ENCODE results near the gene NADSYN1.

GRCh38 chr11:71477641-71478527 is 24.9 kb downstream of the NADSYN1 start:
- TF ChIP-seq EZH2 (IDR thresholded peaks at IDR 0.05; ENCODE audit: borderline replicate concordance, low read depth, low read length, severe bottlenecking): no peak
- TF ChIP-seq, protein P1, sequence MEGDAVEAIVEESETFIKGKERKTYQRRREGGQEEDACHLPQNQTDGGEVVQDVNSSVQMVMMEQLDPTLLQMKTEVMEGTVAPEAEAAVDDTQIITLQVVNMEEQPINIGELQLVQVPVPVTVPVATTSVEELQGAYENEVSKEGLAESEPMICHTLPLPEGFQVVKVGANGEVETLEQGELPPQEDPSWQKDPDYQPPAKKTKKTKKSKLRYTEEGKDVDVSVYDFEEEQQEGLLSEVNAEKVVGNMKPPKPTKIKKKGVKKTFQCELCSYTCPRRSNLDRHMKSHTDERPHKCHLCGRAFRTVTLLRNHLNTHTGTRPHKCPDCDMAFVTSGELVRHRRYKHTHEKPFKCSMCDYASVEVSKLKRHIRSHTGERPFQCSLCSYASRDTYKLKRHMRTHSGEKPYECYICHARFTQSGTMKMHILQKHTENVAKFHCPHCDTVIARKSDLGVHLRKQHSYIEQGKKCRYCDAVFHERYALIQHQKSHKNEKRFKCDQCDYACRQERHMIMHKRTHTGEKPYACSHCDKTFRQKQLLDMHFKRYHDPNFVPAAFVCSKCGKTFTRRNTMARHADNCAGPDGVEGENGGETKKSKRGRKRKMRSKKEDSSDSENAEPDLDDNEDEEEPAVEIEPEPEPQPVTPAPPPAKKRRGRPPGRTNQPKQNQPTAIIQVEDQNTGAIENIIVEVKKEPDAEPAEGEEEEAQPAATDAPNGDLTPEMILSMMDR (IDR thresholded peaks at IDR 0.05; ENCODE audit: borderline replicate concordance, extremely low read depth, low read length, poor library complexity, severe bottlenecking): no peak

Measured in DND-41 (cell line).